ENCODE results near the gene PTPRA. TPM values are rescaled to one million over a fixed set of nuclear protein-coding genes. Genes with fewer than 3 reads are reported as not detected.

The PTPRA gene
- total and polyA plus RNA-seq, 2 of the 8 experiments (the other 6 are each of a cell fraction or from before 2014, with no cell fraction given), result 47.7 to 51.3 TPM

DNA sequence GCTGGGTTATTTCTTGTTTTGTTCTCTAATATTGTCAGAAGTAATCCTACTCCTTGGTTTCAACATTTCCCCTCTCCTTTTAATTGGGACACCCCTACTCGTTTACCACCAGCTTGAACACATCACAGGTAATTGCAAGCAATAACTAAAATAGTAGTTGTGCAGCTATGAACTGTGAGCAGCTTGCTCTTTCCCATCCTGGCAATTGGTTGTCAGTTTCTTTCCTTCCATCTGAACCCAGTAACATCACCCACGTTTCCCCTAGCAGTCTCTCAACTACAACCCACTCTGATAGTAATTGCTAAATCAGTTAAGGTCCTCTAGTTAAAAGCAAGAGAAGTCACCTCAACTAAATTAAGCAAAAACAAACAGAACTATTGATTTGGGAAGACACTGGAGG, 122.5 kb downstream of the PTPRA start:
- H3K4ac ChIP-seq (replicated peaks; ENCODE audit: insufficient read length, low read depth, low read length), result no peak overlapping the region
- H3K56ac ChIP-seq (replicated peaks; ENCODE audit: insufficient read length, low read depth, low read length), result no peak overlapping the region
- H3K79me2 ChIP-seq (ENCODE audit: control insufficient read depth in 1 of 2, insufficient read depth in 2 of 2, low read length in 2 of 2), result no peaks in the 10 kb centered on the region
- no peak overlapping the region for H3K27ac ChIP-seq (ENCODE audit: low read depth, low read length)
- H4K91ac ChIP-seq (replicated peaks; ENCODE audit: insufficient read length, low read length), result no peak overlapping the region
- no peak for TF ChIP-seq RBBP5 (IDR thresholded peaks at IDR 0.05; ENCODE audit: borderline replicate concordance, low read depth, low read length)
- H3K4me1 ChIP-seq (replicated peaks in 1 of 4; ENCODE audit: control insufficient read depth in 3 of 4, insufficient read depth in 4 of 4, low read length in 3 of 4), result no peaks in the 10 kb centered on the region
- H3K4me3 ChIP-seq (ENCODE audit: extremely low read depth in 1 of 4, insufficient read depth in 2 of 4, low read depth in 3 of 4, low read length in 4 of 4), result no peak overlapping the region
- 83% methylated on average over 2 of the region's 2 CpGs; no CpG with 5 or more reads in 1 of the 2 experiments for WGBS, 2 experiments (ENCODE audit: extremely low coverage in 1 of 2, insufficient coverage in 1 of 2, insufficient read length in 1 of 2, insufficient replicate concordance in 2 of 2, low coverage in 1 of 2, low lambda C conversion rate in 2 of 2, missing lambda C conversion rate in 1 of 2)
- H2BK15ac ChIP-seq (ENCODE audit: low read length), result no peak overlapping the region
- no peak overlapping the region for H2BK12ac ChIP-seq (ENCODE audit: low read depth, low read length)
- H3K9me3 ChIP-seq (ENCODE audit: insufficient read depth in 2 of 2, low read depth in 1 of 2, low read length in 1 of 2), result no peaks in the 10 kb centered on the region
- no peak overlapping the region for H3K14ac ChIP-seq (ENCODE audit: insufficient read length)
- H4K20me1 ChIP-seq (replicated peaks in 1 of 2; ENCODE audit: control insufficient read depth in 1 of 2, insufficient read depth in 2 of 2, low read length in 2 of 2), result peaks cover 0 to 2% of the 10 kb centered on the region in 2 experiments
- H3K23me2 ChIP-seq (ENCODE audit: low read depth, low read length), result no peaks in the 10 kb centered on the region
- H3K4me2 ChIP-seq (ENCODE audit: insufficient read depth in 1 of 2, low read depth in 2 of 2, low read length in 2 of 2), result no peak overlapping the region
- H3K18ac ChIP-seq (ENCODE audit: extremely low read depth, low read length), result no peak overlapping the region
- no peak overlapping the region for H2AFZ ChIP-seq (ENCODE audit: low read length)
- H2BK120ac ChIP-seq (replicated peaks; ENCODE audit: low read depth, low read length), result no peak overlapping the region
- no peak overlapping the region for H3K23ac ChIP-seq (ENCODE audit: insufficient read length)
- no peak overlapping the region for H2BK5ac ChIP-seq (ENCODE audit: low read depth, low read length)
- FAIRE-seq (no peak), DNase-seq (ENCODE audit: low read depth in 1 of 2, low spot score in 2 of 2) (no peak)
- peaks cover 0 to 23% (median 10%) of the 10 kb centered on the region in 4 experiments; a peak in 5 of 8 replicates for H3K36me3 ChIP-seq (ENCODE audit: control insufficient read depth in 2 of 4, insufficient read depth in 4 of 4, low read length in 3 of 4)
- no peaks in the 10 kb centered on the region for H3K27me3 ChIP-seq (replicated peaks in 1 of 4; ENCODE audit: control insufficient read depth in 3 of 4, extremely low read depth in 1 of 4, insufficient read depth in 3 of 4, low read length in 3 of 4)
- no peak overlapping the region for H2BK20ac ChIP-seq (ENCODE audit: low read length)
- no peak overlapping the region for H4K5ac ChIP-seq (ENCODE audit: insufficient read length, low read depth, low read length)
- H4K8ac ChIP-seq (ENCODE audit: extremely low read depth, insufficient read depth, low read length), result no peak overlapping the region
- ChIA-PET POLR2A (ENCODE audit: partially characterized antibody) (no interaction called here), CTCF (ENCODE audit: partially characterized antibody) (interaction anchor here (0.9 to 1.5 kb wide), 8 partner anchors 8 to 240 kb away, joined by 3 to 5 read pairs (median 3); partner anchors contain the start of gene TMEM239)
- H2AK5ac ChIP-seq (ENCODE audit: low read depth, low read length), result no peak overlapping the region
- H3K79me1 ChIP-seq (ENCODE audit: low read depth, low read length), result no peaks in the 10 kb centered on the region
- no peak overlapping the region for H3K9ac ChIP-seq (replicated peaks in 1 of 4; ENCODE audit: extremely low read depth in 1 of 4, low read depth in 3 of 4, low read length in 3 of 4)
